ENCODE measurements around the gene PM20D2.

Gene PM20D2

GRCh38 chr6:89154131-89154530 lies 8.3 kb downstream of the PM20D2 start:
- H3K9me3 ChIP-seq (ENCODE audit: low read depth, low read length) = no peaks in the 10 kb centered on the region
- no peak for DNase-seq (ENCODE audit: low read depth, low spot score)
- H3K9ac ChIP-seq (ENCODE audit: insufficient read length) = no peak overlapping the region
- no peak overlapping the region for H3K4me3 ChIP-seq
- no peak overlapping the region for H3K27ac ChIP-seq
- TF ChIP-seq EZH2 (IDR thresholded peaks at IDR 0.05) (no peak), FOXP2 (optimal IDR thresholded peaks at IDR 0.05; ENCODE audit: control extremely low read depth, extremely low read length, insufficient read depth) (no peak), POLR2AphosphoS5 (IDR thresholded peaks at IDR 0.05; ENCODE audit: borderline replicate concordance, low read depth, low read length) (no peak)
- H3K36me3 ChIP-seq (ENCODE audit: insufficient read depth, low read length) = peaks cover 64% of the 10 kb centered on the region

GRCh38 chr6:89160331-89161092 lies 14.7 kb downstream of the PM20D2 start:
- no peak for DNase-seq (ENCODE audit: low read depth, low spot score)
- no peak overlapping the region for H3K27ac ChIP-seq
- TF ChIP-seq POLR2AphosphoS5 (IDR thresholded peaks at IDR 0.05; ENCODE audit: borderline replicate concordance, low read depth, low read length) (no peak), EZH2 (IDR thresholded peaks at IDR 0.05) (no peak), FOXP2 (optimal IDR thresholded peaks at IDR 0.05; ENCODE audit: control extremely low read depth, extremely low read length, insufficient read depth) (no peak)
- H3K4me3 ChIP-seq = no peak overlapping the region
- peaks cover 79% of the 10 kb centered on the region for H3K36me3 ChIP-seq (ENCODE audit: insufficient read depth, low read length)
- no peak overlapping the region for H3K9ac ChIP-seq (ENCODE audit: insufficient read length)
- H3K9me3 ChIP-seq (ENCODE audit: low read depth, low read length) = no peaks in the 10 kb centered on the region

- H3K9ac ChIP-seq (ENCODE audit: insufficient read length) = no peak overlapping the region
- no peak overlapping the region for H3K27ac ChIP-seq
- no peak for TF ChIP-seq POLR2AphosphoS5 (IDR thresholded peaks at IDR 0.05; ENCODE audit: borderline replicate concordance, low read depth, low read length)
- no peak for TF ChIP-seq FOXP2 (optimal IDR thresholded peaks at IDR 0.05; ENCODE audit: control extremely low read depth, extremely low read length, insufficient read depth)
- TF ChIP-seq EZH2 (IDR thresholded peaks at IDR 0.05) = no peak
- H3K4me3 ChIP-seq = no peak overlapping the region
- peaks cover 78% of the 10 kb centered on the region for H3K36me3 ChIP-seq (ENCODE audit: insufficient read depth, low read length)
- H3K9me3 ChIP-seq (ENCODE audit: low read depth, low read length) = no peaks in the 10 kb centered on the region
- DNase-seq (ENCODE audit: low read depth, low spot score) = no peak
These were observed 15.6 kb downstream of the PM20D2 start for GRCh38 chr6:89161326-89162046.

GRCh38 chr6:89162047-89162371 lies 16.2 kb downstream of the PM20D2 start:
- TF ChIP-seq FOXP2 (optimal IDR thresholded peaks at IDR 0.05; ENCODE audit: control extremely low read depth, extremely low read length, insufficient read depth) = no peak
- TF ChIP-seq POLR2AphosphoS5 (IDR thresholded peaks at IDR 0.05; ENCODE audit: borderline replicate concordance, low read depth, low read length) = no peak
- no peak for TF ChIP-seq EZH2 (IDR thresholded peaks at IDR 0.05)
- Histone ChIP-seq H3K27ac (no peak overlapping the region), H3K9me3 (ENCODE audit: low read depth, low read length) (no peaks in the 10 kb centered on the region), H3K36me3 (ENCODE audit: insufficient read depth, low read length) (peaks cover 76% of the 10 kb centered on the region), H3K4me3 (no peak overlapping the region), H3K9ac (ENCODE audit: insufficient read length) (no peak overlapping the region)
- no peak for DNase-seq (ENCODE audit: low read depth, low spot score)

GRCh38 chr6:89172131-89172530 lies 26.3 kb downstream of the PM20D2 start:
- Histone ChIP-seq H3K9me3 (ENCODE audit: low read depth, low read length) (no peaks in the 10 kb centered on the region), H3K4me3 (no peak overlapping the region), H3K36me3 (ENCODE audit: insufficient read depth, low read length) (no peaks in the 10 kb centered on the region), H3K27ac (no peak overlapping the region), H3K9ac (ENCODE audit: insufficient read length) (no peak overlapping the region)
- no peak for DNase-seq (ENCODE audit: low read depth, low spot score)
- TF ChIP-seq FOXP2 (optimal IDR thresholded peaks at IDR 0.05; ENCODE audit: control extremely low read depth, extremely low read length, insufficient read depth) (no peak), EZH2 (IDR thresholded peaks at IDR 0.05) (no peak), POLR2AphosphoS5 (IDR thresholded peaks at IDR 0.05; ENCODE audit: borderline replicate concordance, low read depth, low read length) (no peak)

GRCh38 chr6:89173634-89174033 lies 27.8 kb downstream of the PM20D2 start:
- H3K36me3 ChIP-seq (ENCODE audit: insufficient read depth, low read length) = no peaks in the 10 kb centered on the region
- H3K4me3 ChIP-seq = no peak overlapping the region
- H3K9ac ChIP-seq (ENCODE audit: insufficient read length) = no peak overlapping the region
- H3K27ac ChIP-seq = no peak overlapping the region
- no peaks in the 10 kb centered on the region for H3K9me3 ChIP-seq (ENCODE audit: low read depth, low read length)
- TF ChIP-seq FOXP2 (optimal IDR thresholded peaks at IDR 0.05; ENCODE audit: control extremely low read depth, extremely low read length, insufficient read depth) = no peak
- TF ChIP-seq POLR2AphosphoS5 (IDR thresholded peaks at IDR 0.05; ENCODE audit: borderline replicate concordance, low read depth, low read length) = no peak
- TF ChIP-seq EZH2 (IDR thresholded peaks at IDR 0.05) = no peak
- no peak for DNase-seq (ENCODE audit: low read depth, low spot score)

GRCh38 chr6:89180112-89180511 lies 34.3 kb downstream of the PM20D2 start:
- Histone ChIP-seq H3K4me3 (no peak overlapping the region), H3K36me3 (ENCODE audit: insufficient read depth, low read length) (no peaks in the 10 kb centered on the region), H3K9me3 (ENCODE audit: low read depth, low read length) (no peaks in the 10 kb centered on the region), H3K9ac (ENCODE audit: insufficient read length) (no peak overlapping the region), H3K27ac (no peak overlapping the region)
- TF ChIP-seq FOXP2 (optimal IDR thresholded peaks at IDR 0.05; ENCODE audit: control extremely low read depth, extremely low read length, insufficient read depth) = no peak
- no peak for TF ChIP-seq EZH2 (IDR thresholded peaks at IDR 0.05)
- TF ChIP-seq POLR2AphosphoS5 (IDR thresholded peaks at IDR 0.05; ENCODE audit: borderline replicate concordance, low read depth, low read length) = no peak
- no peak for DNase-seq (ENCODE audit: low read depth, low spot score)

GRCh38 chr6:89180971-89181370 lies 35.1 kb downstream of the PM20D2 start:
- TF ChIP-seq FOXP2 (optimal IDR thresholded peaks at IDR 0.05; ENCODE audit: control extremely low read depth, extremely low read length, insufficient read depth) = no peak
- no peak for TF ChIP-seq EZH2 (IDR thresholded peaks at IDR 0.05)
- TF ChIP-seq POLR2AphosphoS5 (IDR thresholded peaks at IDR 0.05; ENCODE audit: borderline replicate concordance, low read depth, low read length) = no peak
- Histone ChIP-seq H3K9ac (ENCODE audit: insufficient read length) (no peak overlapping the region), H3K27ac (no peak overlapping the region), H3K9me3 (ENCODE audit: low read depth, low read length) (no peaks in the 10 kb centered on the region), H3K36me3 (ENCODE audit: insufficient read depth, low read length) (no peaks in the 10 kb centered on the region), H3K4me3 (no peak overlapping the region)
- no peak for DNase-seq (ENCODE audit: low read depth, low spot score)

Measured in SK-N-MC (cell line).